Activated CD4-positive, alpha-beta T cell treated with anti-CD3 and anti-CD28 coated beads for 1 hour (primary cell): Measurements from ENCODE around the gene CELSR1.
"Not testable (repeated sequence)": the region's sequence is repeated elsewhere in the genome, so short reads cannot be mapped to it uniquely, and the experiment has no call there.

Experiments
- DNase-seq: peaks from one replicate; pipeline ENCODE4 v3.0.0-alpha.2; 2020

CELSR1 gene

DNA sequence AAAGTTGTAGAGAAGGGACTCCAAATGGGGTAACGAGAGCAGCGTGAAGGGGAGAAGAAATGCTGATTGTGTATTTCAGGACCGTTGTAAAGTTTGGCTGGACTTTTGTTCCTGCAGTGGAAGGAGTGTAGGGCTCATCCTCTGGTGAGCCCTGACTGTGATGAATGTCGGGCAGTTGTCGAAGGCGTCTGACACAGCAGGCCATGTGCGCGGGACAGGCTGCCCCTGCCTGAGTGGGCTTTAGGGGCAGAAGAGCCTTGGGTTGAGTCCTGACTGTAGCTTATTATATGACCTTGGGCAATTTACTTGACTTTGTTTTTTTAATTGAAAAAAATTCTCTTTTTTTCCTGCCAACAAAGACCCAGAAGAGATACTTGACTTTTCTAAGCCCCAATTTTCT, 198.8 kb downstream of the CELSR1 start:
- DNase-seq = no peak

DNA sequence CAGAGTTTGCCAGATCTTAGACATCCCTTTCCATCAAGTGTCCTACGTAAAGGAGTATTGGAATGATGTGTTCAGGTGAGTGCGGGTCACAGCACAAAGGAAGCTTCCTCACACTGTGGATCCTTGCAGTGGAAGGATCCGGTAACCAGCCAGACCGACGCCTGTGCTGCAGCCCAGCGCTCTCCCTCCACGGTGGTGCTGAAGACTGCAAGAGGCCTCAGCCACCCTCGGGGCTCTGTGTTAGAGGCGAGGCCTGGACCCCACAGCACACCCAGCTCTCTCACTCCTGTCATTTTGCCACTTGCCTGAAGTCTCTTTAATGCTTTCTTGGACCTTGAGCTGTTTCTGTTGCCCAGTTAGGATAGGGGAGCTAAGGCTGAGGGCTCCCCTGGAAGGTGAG, 199.6 kb downstream of the CELSR1 start:
- DNase-seq = no peak

DNA sequence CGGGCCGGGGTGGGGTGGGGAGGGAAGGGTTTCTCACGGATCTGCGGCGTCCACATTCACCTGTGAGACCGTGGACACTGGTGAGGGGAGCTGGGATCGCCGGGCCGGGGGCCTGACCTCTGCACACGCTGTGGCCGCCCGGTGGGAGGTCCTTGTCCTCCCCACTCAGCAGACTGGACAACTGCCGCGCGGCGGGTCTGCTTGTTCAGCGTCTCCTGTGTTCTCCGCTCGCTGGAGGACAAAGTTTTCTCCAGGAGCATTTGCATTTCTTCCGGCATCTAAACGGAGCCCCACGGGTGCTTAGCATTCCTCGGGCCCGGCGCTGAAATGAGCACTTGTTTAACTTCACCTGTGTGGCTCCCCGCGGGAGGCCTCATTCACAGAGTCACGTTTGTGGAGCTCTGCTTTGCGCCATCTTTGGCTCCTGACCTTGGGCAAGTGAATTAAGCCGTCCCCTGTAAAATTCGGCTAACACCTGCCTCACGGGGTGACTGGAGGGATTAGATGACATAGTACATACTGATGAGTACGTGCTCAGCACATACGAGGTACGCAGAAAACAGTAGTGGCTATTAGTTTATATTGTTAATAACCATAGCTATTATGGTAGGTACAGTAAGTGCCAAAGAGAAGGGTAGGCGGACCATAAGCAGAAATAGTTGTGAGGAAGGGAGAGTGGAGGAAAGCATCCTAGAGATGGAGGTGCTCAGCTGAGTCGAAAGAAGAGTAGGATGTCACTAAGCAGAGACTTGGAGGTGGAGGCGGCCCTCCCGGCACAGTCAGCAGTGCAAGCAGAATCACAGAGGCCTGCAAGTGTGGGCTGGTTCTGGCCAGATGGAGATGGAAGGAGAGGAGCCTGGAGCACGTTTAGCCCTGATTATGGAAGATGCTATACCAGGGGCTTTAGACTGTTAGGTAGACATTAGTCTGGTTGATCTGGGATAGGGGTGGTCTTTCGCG, 201.0 kb downstream of the CELSR1 start:
- DNase-seq = no peak

DNA sequence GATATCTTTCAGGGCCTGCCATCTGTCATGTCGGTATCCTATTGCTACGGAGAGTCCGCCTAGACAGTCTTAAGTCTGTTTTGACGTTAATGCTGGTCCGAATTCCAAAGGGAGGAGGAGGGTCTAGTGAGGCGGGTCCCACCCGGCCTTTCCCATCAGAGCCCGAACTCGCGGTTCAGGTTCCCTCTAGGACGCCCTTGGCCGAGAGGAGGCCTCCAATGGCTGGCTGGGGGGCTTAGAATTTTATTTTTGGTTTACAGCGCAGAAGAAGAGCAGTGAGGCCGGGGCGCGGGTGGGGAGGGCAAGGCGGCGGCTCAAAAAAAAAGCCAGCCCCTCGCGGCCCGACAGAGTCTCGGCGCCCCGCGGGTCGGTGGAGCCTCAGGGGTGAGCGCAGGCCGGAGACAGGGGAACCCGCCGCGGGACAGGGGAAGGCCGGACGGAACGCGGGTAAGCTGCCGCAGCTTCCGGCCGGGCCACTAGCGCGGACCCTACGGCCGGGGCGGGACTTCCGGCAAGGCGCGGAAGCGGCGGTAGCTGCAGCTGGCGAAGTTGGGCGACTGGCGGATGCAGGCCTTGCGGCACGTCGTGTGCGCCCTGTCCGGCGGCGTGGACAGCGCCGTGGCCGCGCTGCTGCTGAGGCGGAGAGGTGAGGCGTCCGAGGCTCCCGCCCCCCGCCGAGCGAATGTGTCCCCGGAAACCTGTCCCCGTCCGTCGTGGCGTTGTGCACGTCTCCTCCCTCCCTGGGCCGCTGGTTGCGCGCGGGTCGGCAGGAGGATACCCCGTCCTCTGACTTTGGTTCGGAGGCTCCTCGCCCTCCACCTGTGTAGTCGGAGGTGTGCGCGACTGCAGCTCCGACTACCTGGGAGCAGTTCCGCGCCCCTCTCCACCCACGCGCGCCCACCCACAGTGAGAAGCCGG, 202.0 kb downstream of the CELSR1 start, which contains the start of gene TRMU:
Gene TRMU, plus strand, starts transcription at position 514 of the 918 bp plus-strand sequence. Its CDS starts 51 bp downstream, at position 565.
- peak; percentile 55 for DNase-seq

DNA sequence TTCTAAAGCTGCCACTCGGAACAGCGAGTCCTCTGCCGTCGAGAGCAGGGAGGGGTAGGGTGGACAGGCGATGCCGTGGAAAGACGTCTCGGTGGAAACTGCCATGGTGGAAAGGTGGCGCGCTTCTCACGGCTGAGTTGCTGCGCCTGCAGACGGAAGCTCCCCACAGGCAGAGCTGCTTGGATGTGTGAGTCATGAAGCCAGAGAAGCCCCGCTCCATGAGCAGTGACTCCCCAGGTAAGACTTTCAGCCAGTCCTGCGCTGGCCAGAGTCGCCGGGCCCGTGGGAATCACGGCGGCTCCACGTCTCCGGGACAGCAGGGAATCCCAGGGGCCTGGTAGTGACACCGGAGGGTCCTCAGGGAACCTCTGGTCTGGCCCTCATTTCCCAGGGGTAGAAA, 205.9 kb downstream of the CELSR1 start:
- no peak for DNase-seq

DNA sequence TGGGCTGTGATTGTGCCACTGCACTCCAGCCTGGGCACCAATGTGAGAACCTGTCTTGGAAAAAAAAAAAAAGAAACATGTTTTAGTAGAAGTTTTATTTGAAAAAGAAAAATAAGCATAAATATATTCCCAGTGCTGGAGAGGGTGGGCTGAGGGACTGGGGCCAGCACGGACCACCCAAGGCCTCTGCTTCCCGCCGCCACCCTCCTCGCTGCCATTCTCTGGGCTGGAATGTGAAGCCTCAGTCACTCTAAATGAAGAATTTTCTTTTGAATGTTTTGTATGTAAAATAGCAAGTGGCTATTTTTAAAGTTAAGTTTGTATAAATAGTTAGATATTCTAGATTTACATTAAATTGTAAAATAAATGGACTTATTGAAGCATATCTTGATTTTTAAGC, 207.0 kb downstream of the CELSR1 start:
- DNase-seq = no peak

DNA sequence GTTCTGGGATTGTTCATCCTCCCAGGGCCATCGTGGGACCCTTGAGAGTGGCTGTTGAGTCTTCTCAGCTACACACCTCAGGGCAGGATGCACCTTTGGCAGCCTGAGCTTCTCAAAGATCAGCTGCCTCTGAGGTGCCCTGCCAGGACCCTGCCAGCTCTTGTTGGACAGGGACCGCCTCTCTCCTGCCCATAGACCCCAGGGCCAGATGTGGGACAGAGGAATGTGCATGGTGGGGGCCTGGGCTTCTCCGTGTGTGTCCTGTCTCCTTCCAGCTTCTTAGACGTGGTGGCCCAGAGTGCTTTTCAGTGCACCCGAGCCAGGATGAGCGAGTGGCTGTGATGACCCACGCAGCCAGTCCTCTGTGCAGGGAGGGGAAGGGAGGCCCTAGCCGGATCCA, 207.8 kb downstream of the CELSR1 start:
- no peak for DNase-seq

DNA sequence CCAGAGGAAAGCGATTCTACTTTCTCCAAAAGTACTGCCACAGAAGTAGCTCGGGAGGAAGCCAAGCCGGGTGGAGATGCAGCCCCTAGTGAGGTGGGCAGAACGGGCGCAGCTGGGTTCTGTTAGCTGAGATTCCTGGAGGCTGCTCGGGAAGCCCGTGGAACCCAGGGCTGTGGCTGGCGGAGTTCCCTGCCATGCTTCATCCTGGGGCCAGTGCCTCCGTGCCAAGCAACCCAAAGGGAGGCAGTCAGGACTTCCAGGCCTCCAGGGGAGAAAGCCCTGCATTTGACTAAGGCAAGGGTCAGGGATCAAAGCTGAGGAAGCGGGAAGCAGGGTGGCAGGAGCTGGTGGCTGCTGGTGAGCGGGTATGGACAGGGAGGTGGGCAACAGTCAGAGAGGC, 208.6 kb downstream of the CELSR1 start:
- DNase-seq = no peak

DNA sequence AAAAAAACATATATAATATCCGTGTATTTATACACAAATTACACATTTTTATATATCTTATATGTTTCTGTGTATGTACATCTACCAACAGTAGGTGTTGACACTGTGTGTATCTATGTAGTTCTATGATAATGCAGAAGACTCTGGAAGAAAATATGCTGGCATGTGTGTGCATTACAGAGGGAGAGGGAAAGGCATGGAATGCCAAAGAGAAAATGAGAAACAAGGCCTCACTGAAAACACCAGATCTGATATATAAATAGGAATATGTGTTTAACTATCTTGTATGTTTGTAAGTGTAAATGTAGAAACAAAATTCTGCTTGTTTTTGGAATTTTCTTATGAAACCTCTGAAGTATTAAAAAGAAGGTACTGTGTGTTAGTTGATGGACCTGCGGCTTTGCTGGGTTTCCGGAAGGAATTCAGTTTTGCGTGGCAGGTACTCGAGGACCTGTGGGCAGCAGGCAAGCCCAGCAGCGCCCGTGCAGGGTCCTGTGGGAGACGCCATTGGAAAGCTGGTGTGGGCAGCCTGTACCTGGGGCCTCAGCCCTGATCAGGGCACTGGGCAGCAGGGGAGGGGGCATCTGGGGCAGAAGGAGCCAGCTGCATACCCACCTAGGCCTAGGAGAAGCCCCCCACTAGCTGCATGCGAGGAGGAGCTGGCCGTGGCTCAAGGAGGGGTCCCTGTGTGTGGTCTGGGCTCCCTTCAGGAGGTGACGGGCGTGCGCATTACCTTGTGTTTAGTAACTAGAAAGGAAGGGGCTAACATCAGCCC, 209.5 kb downstream of the CELSR1 start:
- DNase-seq = no peak

DNA sequence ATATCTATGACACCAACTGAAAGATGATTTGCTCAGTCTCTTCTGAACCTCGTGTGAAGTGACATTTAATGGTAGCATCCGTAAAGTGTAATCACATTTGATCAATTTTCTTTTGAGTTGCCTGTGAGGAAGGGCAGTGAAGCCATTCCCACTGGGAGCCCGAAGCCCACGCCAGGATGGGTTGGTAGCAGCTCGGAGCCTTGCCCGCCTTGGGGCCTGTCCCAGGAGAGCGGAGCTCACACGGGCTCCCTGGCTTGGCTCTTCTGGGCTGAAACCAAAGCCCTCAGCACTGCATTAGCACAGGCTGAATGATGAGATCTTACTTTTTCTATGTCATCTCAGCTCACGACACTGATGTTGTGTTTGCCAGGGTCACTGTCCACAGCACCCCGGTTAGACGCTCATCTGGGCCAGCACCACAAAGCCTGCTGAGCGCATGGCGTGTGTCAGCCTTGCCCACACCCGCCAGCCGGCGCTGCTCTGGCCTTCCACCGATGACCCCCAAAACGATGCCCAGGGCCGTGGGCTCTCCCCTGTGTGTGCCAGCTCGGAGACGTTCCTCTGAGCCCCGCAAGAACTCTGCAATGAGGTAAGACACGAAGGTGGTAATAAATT, 211.2 kb downstream of the CELSR1 start:
- DNase-seq = no peak

DNA sequence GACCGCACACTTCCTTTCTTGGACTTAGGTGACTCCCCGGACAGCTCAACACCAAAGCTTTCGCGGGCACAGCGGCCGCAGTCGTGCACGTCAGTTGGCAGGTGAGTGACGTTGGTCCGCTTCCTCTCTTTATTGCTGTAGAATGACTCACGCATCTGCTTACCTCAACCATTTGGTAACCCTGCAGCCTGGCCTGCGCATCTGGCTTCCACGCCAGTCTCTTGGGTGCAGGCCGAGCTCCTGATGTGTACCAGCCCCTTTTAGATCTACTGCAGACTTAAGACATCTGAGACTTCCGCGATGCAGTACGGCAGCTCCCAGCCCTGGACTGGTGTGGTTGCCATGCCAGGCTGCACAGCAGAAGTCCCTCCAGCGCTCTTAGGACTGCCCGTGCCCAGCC, 214.3 kb downstream of the CELSR1 start:
- DNase-seq = no peak

DNA sequence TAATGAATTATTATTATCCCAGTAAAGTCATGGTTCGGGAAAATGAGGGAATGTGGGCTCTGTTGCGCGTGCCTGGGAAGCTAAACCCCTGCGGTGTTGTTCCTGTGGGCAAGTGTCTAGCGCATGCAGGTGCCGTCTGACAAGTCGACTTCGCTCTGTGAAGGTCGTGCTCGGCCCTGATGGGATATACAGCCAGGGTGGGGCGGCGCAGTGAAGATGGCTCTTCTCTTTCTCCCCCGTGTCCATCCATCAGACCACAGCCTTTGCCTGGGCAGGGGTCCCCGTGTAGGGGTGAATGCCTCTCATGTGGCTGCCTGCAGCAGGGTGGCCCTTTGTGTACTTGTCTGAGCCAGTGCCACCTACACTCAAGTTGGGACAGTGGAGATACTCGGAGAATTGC, 214.7 kb downstream of the CELSR1 start:
- DNase-seq = no peak

DNA sequence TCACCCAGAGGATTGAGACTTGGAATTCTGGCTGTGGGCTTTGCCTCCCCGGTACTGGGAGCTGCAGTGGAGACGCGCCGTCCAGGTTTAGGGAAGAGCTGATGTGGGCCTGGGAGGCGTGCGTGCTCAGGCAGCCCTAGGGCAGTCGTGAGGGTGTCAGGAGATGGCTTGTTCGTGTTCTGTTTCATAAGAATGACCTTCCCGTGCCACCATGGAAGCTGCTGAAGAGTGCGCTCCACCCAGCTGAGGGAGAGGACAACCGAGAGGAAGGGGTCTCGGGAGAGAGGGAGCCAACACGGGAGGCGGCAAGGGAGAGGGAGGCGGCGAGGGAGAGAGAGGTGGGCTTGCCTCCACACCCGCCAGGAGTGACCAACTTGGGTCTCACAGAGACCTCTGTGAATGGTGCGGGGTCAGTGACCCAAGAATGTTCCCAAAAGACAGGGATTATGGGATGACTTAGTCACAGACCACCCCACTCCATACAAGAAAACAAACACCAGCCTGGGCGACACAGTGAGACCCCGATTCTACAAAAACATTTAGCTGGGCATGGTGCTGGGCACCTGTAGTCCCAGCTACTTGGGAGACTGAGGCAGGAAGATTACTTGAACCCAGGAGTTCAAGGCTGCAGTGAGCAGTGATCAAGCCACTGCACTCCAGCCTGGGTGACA, 216.6 kb downstream of the CELSR1 start:
- no peak for DNase-seq

DNA sequence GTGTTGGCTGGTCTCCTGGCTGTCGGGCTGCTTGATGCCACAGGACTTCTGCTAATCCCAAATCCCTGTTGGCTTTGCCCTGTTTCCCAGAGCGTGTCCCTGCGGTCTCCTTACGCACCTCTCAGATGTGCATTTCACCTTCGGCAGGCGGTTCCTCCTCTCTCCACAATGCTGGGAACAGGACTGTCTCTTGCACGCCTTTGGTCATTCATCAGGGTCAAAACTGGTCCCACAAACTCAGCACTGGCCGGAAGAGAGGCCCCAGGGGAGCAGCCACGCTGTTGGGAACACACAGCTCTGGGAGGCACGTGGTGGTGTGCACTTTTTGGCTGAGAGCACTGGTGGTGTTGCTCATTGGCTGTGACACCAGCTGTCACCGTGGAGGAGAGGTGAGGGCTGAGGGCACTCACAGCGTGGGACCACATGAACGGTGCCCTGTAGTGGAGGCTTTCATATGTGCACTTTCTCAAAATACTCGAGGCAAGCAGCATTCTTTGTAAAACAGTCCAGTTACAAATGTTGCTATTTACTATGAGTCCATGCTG, 217.2 kb downstream of the CELSR1 start:
- no peak for DNase-seq

DNA sequence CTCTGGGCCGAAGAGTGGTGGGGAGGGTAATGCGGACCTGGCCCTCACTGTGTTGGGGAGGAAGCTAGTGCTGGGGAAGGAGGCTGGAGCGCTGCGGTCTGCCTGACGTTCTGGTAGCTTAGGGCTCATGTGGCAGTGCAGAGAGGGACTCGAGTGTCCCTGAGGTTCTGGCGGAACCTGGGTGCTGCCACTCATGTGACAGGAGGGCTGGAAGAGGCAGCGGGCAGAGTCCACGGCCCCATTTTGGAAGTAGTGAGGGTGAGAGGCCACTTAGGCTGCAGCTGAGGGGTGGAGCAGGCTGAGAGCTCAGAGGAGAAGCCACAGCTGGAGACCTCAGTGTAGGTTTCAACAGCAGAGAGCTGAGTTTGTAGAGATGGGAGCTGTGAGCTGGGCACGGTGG, 218.1 kb downstream of the CELSR1 start:
- no peak for DNase-seq

DNA sequence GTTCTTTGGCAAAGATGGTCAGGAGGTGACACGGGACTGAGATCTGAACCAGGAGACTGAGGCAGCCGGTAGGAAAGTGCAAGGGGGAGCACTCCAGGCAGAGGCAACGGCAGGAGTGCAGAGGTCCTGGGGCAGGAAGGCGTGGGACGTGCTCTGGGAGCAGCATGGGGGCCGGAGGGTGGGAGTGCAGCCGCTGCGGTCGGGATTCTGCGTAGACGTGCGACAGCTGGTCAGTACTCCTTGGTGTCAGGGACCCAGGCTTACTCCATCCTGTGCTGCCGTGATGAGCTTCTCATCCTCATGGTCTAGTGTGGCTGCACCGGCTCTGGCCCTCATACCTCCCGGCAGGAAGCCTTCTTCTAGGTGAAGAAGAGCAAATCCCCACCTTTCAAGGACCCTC, 218.8 kb downstream of the CELSR1 start:
- DNase-seq = no peak

DNA sequence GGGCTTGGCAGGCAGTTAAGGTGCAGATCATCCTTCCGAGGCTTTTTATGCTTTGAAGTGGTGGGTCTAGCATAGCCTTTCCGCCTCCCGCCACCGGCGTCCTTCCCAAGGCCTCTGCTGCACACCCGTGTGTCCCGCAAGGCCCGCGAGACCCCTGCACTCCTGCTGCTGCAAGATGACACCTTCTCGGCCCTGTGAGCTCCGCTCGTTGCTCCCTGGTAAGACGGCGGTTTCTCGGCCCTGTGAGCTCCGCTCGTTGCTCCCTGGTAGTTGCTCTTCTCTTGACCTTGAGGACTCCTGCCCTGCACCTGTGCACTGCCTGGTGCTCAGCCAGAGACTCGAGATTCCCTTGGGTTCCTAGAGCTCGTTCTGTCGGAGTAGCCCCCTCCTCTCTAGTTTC, 219.8 kb downstream of the CELSR1 start:
- DNase-seq = no peak

DNA sequence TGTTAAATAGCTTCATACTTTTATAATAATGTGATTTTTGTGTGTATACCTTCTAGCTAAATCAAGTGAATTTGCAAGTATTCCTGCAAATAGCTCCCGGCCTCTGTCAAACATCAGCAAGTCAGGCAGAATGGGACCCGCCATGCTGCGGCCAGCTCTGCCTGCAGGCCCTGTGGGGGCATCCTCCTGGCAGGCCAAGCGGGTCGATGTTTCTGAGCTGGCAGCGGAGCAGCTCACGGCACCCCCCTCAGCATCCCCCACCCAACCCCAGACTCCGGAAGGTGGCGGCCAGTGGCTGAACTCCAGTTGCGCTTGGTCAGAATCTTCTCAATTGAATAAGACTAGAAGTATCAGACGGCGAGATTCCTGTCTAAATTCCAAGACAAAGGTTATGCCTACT, 221.4 kb downstream of the CELSR1 start:
- DNase-seq = no peak

DNA sequence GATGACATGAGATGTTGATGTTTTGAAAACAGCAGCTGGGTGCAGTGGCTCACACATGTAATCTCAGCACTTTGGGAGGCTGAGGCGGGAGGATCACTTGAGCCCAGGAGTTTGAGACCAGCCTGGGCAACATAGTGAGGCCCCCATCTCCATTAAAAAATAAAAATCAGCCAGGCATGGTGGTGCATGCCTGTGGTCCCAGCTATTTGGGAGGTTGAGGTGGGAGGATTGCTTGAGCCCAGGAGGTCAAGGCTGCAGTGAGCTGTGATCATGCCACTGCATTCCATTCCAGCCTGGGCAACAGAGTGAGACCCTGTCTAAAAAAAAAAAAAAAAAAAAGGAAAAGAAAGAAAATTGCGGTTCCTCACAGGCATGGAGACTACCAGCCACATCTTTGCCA, 224.6 kb downstream of the CELSR1 start:
- not testable (repeated sequence) for DNase-seq

DNA sequence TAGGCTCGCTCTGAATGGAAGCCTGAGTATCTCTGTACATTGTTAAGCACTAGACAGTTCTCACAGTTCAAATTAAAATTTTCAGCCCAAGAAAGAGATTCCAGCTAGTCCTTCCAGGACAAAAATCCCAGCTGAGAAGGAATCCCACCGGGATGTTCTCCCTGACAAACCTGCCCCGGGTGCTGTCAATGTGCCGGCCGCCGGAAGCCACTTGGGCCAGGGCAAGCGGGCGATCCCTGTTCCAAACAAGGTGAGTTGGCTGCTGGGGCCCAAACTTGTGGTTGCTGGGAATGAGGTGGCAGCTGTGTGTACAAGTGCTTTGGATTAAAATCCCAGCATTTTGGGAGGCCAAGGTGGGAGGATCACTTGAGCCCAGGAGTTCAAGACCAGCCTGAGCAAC, 225.4 kb downstream of the CELSR1 start:
- DNase-seq = no peak
